GM12872 (cell line): Measurements from ENCODE around the gene TRIM71.

ENCODE experiments used
- CTCF ChIP-seq: IDR thresholded peaks from 3 replicates; pipeline ENCODE4 v1.5.1; 2011; ENCODE audit warnings: low read depth, mild to moderate bottlenecking, low read length, moderate library complexity; ENCODE audit not compliant: insufficient read depth

Gene TRIM71

GRCh38 chr3:32882603-32883025, 64.8 kb downstream of the TRIM71 start:
- no peak for TF ChIP-seq CTCF

GRCh38 chr3:32883817-32884216, 66.0 kb downstream of the TRIM71 start:
- TF ChIP-seq CTCF, result no peak

GRCh38 chr3:32884591-32884990, 66.8 kb downstream of the TRIM71 start:
- TF ChIP-seq CTCF, result no peak

- no peak for TF ChIP-seq CTCF
Measured at GRCh38 chr3:32885283-32885901, 67.6 kb downstream of the TRIM71 start.

- no peak for TF ChIP-seq CTCF
Measured at GRCh38 chr3:32886296-32886695, 68.5 kb downstream of the TRIM71 start.

GRCh38 chr3:32886911-32887310, 69.1 kb downstream of the TRIM71 start:
- TF ChIP-seq CTCF, result no peak

- TF ChIP-seq CTCF, result no peak
Measured at GRCh38 chr3:32888739-32889138, 70.9 kb downstream of the TRIM71 start.
